Measurements from ENCODE around the gene CYB561D1.
A peak's percentile ranks its signal among the peaks of the same experiment; 100 is the strongest.

CYB561D1 gene

GRCh38 chr1:109542657-109543056 lies 48.8 kb downstream of the CYB561D1 start:
- ChIA-PET CTCF (interaction anchor here (1.1 to 2.2 kb wide), 4 partner anchors 11 to 234 kb away, joined by 3 to 13 read pairs (median 7); no protein-coding TSS in a partner anchor), POLR2A (no interaction called here)
- TF ChIP-seq LEF1 (IDR thresholded peaks at IDR 0.05; ENCODE audit: borderline replicate concordance) (no peak), FOXA1 (IDR thresholded peaks at IDR 0.05) (no peak), FOXM1 (IDR thresholded peaks at IDR 0.05; ENCODE audit: borderline replicate concordance) (no peak), L3MBTL2 (conservative IDR thresholded peaks at IDR 0.05) (no peak), CTBP1 (IDR thresholded peaks at IDR 0.05; ENCODE audit: borderline replicate concordance) (no peak), TARDBP (IDR thresholded peaks at IDR 0.05) (no peak), NFRKB (IDR thresholded peaks at IDR 0.05) (no peak), HDGF (IDR thresholded peaks at IDR 0.05; ENCODE audit: borderline replicate concordance) (no peak), SUZ12 (IDR thresholded peaks at IDR 0.05) (no peak), SP1 (IDR thresholded peaks at IDR 0.05) (no peak), ELF4 (IDR thresholded peaks at IDR 0.05) (no peak), ZNF384 (IDR thresholded peaks at IDR 0.05) (no peak)
- no peak for DNase-seq (ENCODE audit: extremely low spot score)

- no peak for DNase-seq (ENCODE audit: extremely low spot score)
- CTCF ChIA-PET: interaction anchor here (0.6 to 3.8 kb wide), 6 partner anchors 11 to 936 kb away, joined by 3 to 42 read pairs (median 4); no protein-coding TSS in a partner anchor
- POLR2A ChIA-PET: interaction anchor here (1.2 kb wide), 1 partner anchor 97 kb away, joined by 3 read pairs; no protein-coding TSS in a partner anchor
- TF ChIP-seq FOXM1 (IDR thresholded peaks at IDR 0.05; ENCODE audit: borderline replicate concordance) (no peak), LEF1 (IDR thresholded peaks at IDR 0.05; ENCODE audit: borderline replicate concordance) (no peak), SP1 (IDR thresholded peaks at IDR 0.05) (no peak)
Observed at GRCh38 chr1:109543283-109543987, 49.5 kb downstream of the CYB561D1 start.

- TF ChIP-seq FOXM1 (IDR thresholded peaks at IDR 0.05; ENCODE audit: borderline replicate concordance) (no peak), SP1 (IDR thresholded peaks at IDR 0.05) (no peak), LEF1 (IDR thresholded peaks at IDR 0.05; ENCODE audit: borderline replicate concordance) (no peak), TARDBP (IDR thresholded peaks at IDR 0.05) (no peak), ARNT (IDR thresholded peaks at IDR 0.05) (no peak), NFRKB (IDR thresholded peaks at IDR 0.05) (no peak), FOXK2 (IDR thresholded peaks at IDR 0.05) (no peak), ELF4 (IDR thresholded peaks at IDR 0.05) (no peak), HDGF (IDR thresholded peaks at IDR 0.05; ENCODE audit: borderline replicate concordance) (no peak), CTBP1 (IDR thresholded peaks at IDR 0.05; ENCODE audit: borderline replicate concordance) (no peak), FOXA1 (IDR thresholded peaks at IDR 0.05) (no peak), PKNOX1 (IDR thresholded peaks at IDR 0.05) (no peak), BHLHE40 (IDR thresholded peaks at IDR 0.05; ENCODE audit: borderline replicate concordance) (no peak)
- ChIA-PET POLR2A (interaction anchor here (1.2 kb wide), 1 partner anchor 96 kb away, joined by 3 read pairs; no protein-coding TSS in a partner anchor), CTCF (interaction anchor here (0.6 to 3.8 kb wide), 7 partner anchors 12 to 936 kb away, joined by 3 to 42 read pairs (median 3); no protein-coding TSS in a partner anchor)
- DNase-seq (ENCODE audit: extremely low spot score): no peak
Observed at GRCh38 chr1:109543988-109544735, 50.3 kb downstream of the CYB561D1 start.

DNA sequence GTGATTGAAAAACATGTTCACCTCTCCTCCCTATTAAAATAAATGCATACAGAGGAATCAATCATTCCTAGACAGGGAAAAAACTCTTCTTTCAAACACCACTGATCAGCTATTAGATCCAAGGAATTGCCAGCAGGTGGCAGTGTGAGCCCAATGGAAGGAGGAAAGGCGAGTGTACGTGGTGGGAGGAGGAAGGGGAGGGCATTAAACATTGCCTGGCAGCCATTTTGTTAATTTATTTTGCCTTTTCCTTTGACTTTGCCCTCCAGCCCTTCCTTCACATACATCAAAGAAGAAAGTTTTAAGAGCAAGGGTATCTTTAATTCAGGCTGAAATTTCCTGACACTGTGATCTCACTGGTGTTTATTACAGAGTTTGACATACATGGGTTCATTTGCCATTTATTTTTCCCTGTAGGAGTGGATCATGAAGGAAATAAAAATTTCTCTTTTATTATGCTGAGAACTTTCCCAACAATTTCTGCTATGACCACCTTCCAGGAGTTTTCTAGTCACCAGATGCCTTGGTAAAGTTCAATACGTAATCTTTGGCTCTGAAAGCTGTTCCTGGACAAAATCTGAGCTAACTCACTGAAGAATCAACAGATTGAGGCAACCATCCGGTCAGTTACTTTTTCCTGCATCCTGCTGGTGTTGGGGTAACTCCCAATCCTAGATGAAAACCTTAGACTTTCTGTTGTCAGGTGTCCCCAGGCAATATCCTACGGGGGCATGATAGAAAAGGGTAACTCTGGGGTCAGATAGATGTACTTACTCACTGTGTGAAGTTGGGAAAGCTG lies 52.6 kb downstream of the CYB561D1 start:
- DNase-seq (ENCODE audit: extremely low spot score): peak; percentile 93
- CTCF ChIA-PET: interaction anchor here (0.6 to 3.8 kb wide), 20 partner anchors 9 to 438 kb away, joined by 3 to 42 read pairs (median 4); partner anchors contain the start of genes AHCYL1 and GNAT2
- TF ChIP-seq PKNOX1 (IDR thresholded peaks at IDR 0.05): peak; percentile 89
- TF ChIP-seq ELF4 (IDR thresholded peaks at IDR 0.05): no peak
- TF ChIP-seq LEF1 (IDR thresholded peaks at IDR 0.05; ENCODE audit: borderline replicate concordance): no peak
- no peak for TF ChIP-seq CTBP1 (IDR thresholded peaks at IDR 0.05; ENCODE audit: borderline replicate concordance)
- no peak for TF ChIP-seq SUZ12 (IDR thresholded peaks at IDR 0.05)
- no peak for TF ChIP-seq FOXA1 (IDR thresholded peaks at IDR 0.05)
- POLR2A ChIA-PET: interaction anchor here (0.6 to 1.9 kb wide), 8 partner anchors 9 to 228 kb away, joined by 3 to 15 read pairs (median 4); partner anchors contain the start of genes AMPD2 and GNAT2

GRCh38 chr1:109547463-109548320 lies 53.8 kb downstream of the CYB561D1 start:
- no peak for TF ChIP-seq ARNT (IDR thresholded peaks at IDR 0.05)
- ChIA-PET POLR2A (interaction anchor here (0.7 to 3.2 kb wide), 34 partner anchors 9 to 463 kb away, joined by 3 to 79 read pairs (median 6); partner anchors contain the start of genes AHCYL1, AMIGO1, AMPD2 and GNAT2), CTCF (interaction anchor here (1.3 to 3.8 kb wide), 9 partner anchors 15 to 102 kb away, joined by 4 to 42 read pairs (median 12); partner anchors contain the start of genes AMPD2 and GNAT2)
- no peak for DNase-seq (ENCODE audit: extremely low spot score)
